Activated naive CD8-positive, alpha-beta T cell treated with anti-CD3 and anti-CD28 coated beads, Interleukin-2, amount 50 U/mL, for 24 hours (primary cell): Measurements from ENCODE around the gene PRPF6.
A peak's percentile ranks its signal among the peaks of the same experiment; 100 is the strongest.

ENCODE experiments used
- ATAC-seq: fragments of 150-1000 bp; cut with Tn5 transposase; one replicate; pipeline ENCODE4 v1.10.0; 2021
- DNase-seq: peaks from one replicate; pipeline ENCODE4 v3.0.0; 2021
- H3K27ac Mint-ChIP-seq: one replicate; pipeline ENCODE4 v1.8.0; 2021; ENCODE audit warnings: mild to moderate bottlenecking, mixed read lengths
- H3K27me3 Mint-ChIP-seq: one replicate; pipeline ENCODE4 v1.8.0; 2021; ENCODE audit warnings: mixed read lengths
- H3K36me3 Mint-ChIP-seq: one replicate; pipeline ENCODE4 v1.8.0; 2021; ENCODE audit warnings: low read depth, mixed read lengths
- H3K4me1 Mint-ChIP-seq: one replicate; pipeline ENCODE4 v1.8.0; 2021; ENCODE audit warnings: mixed read lengths
- H3K4me3 Mint-ChIP-seq: one replicate; pipeline ENCODE4 v1.8.0; 2021; ENCODE audit warnings: mild to moderate bottlenecking, moderate library complexity, mixed read lengths
- H3K9me3 Mint-ChIP-seq: one replicate; pipeline ENCODE4 v1.8.0; 2021; ENCODE audit warnings: mixed read lengths

Gene PRPF6

GRCh38 chr20:64023361-64024140, 42.6 kb downstream of the PRPF6 start:
- Mint-ChIP-seq H3K4me1 (peaks cover 5% of the 10 kb centered on the region), H3K4me3 (no peak overlapping the region), H3K36me3 (peaks cover 26% of the 10 kb centered on the region), H3K27me3 (no peaks in the 10 kb centered on the region), H3K9me3 (no peaks in the 10 kb centered on the region), H3K27ac (no peak overlapping the region)
- ATAC-seq, result no peak
- no peak for DNase-seq

GRCh38 chr20:64024141-64024990, 43.4 kb downstream of the PRPF6 start:
- ATAC-seq (no peak), DNase-seq (no peak)
- H3K4me1 Mint-ChIP-seq, result peaks cover 5% of the 10 kb centered on the region
- H3K27ac Mint-ChIP-seq, result no peak overlapping the region
- H3K36me3 Mint-ChIP-seq, result peaks cover 25% of the 10 kb centered on the region
- H3K27me3 Mint-ChIP-seq, result no peaks in the 10 kb centered on the region
- H3K4me3 Mint-ChIP-seq, result no peak overlapping the region
- H3K9me3 Mint-ChIP-seq, result no peaks in the 10 kb centered on the region

GRCh38 chr20:64025101-64025825, 44.3 kb downstream of the PRPF6 start:
- H3K27ac Mint-ChIP-seq, result no peak overlapping the region
- no peak for DNase-seq
- no peak for ATAC-seq
- no peak overlapping the region for H3K4me3 Mint-ChIP-seq
- no peaks in the 10 kb centered on the region for H3K4me1 Mint-ChIP-seq
- no peaks in the 10 kb centered on the region for H3K9me3 Mint-ChIP-seq
- peaks cover 22% of the 10 kb centered on the region for H3K36me3 Mint-ChIP-seq
- no peaks in the 10 kb centered on the region for H3K27me3 Mint-ChIP-seq

GRCh38 chr20:64025826-64026412, 45.0 kb downstream of the PRPF6 start:
- Mint-ChIP-seq H3K36me3 (peaks cover 22% of the 10 kb centered on the region), H3K4me3 (no peak overlapping the region), H3K4me1 (no peaks in the 10 kb centered on the region), H3K9me3 (no peaks in the 10 kb centered on the region), H3K27me3 (no peaks in the 10 kb centered on the region), H3K27ac (no peak overlapping the region)
- DNase-seq (no peak), ATAC-seq (no peak)

GRCh38 chr20:64027981-64028685, 47.2 kb downstream of the PRPF6 start:
- Mint-ChIP-seq H3K9me3 (no peaks in the 10 kb centered on the region), H3K27ac (no peak overlapping the region), H3K36me3 (peaks cover 24% of the 10 kb centered on the region), H3K27me3 (no peaks in the 10 kb centered on the region), H3K4me1 (peaks cover 5% of the 10 kb centered on the region), H3K4me3 (no peak overlapping the region)
- DNase-seq (no peak), ATAC-seq (no peak)

GRCh38 chr20:64029293-64030117, 48.6 kb downstream of the PRPF6 start:
- Mint-ChIP-seq H3K4me1 (peaks cover 18% of the 10 kb centered on the region), H3K36me3 (peaks cover 26% of the 10 kb centered on the region), H3K4me3 (no peak overlapping the region), H3K27me3 (no peaks in the 10 kb centered on the region), H3K9me3 (no peaks in the 10 kb centered on the region), H3K27ac (no peak overlapping the region)
- ATAC-seq, result no peak
- no peak for DNase-seq

GRCh38 chr20:64030371-64031134, 49.6 kb downstream of the PRPF6 start:
- no peak for ATAC-seq
- Mint-ChIP-seq H3K9me3 (no peaks in the 10 kb centered on the region), H3K27me3 (no peaks in the 10 kb centered on the region), H3K27ac (no peak overlapping the region), H3K36me3 (peaks cover 21% of the 10 kb centered on the region), H3K4me1 (peaks cover 28% of the 10 kb centered on the region), H3K4me3 (no peak overlapping the region)
- DNase-seq, result no peak

- ATAC-seq, result no peak
- Mint-ChIP-seq H3K4me3 (no peak overlapping the region), H3K27ac (no peak overlapping the region), H3K9me3 (no peaks in the 10 kb centered on the region), H3K4me1 (peaks cover 40% of the 10 kb centered on the region), H3K27me3 (no peaks in the 10 kb centered on the region), H3K36me3 (peaks cover 17% of the 10 kb centered on the region)
- no peak for DNase-seq
Measured at GRCh38 chr20:64031822-64032314, 50.9 kb downstream of the PRPF6 start.

- H3K4me3 Mint-ChIP-seq, result no peak overlapping the region
- no peak for DNase-seq
- H3K36me3 Mint-ChIP-seq, result peaks cover 16% of the 10 kb centered on the region
- no peak for ATAC-seq
- peaks cover 51% of the 10 kb centered on the region for H3K4me1 Mint-ChIP-seq
- peak overlapping the region; percentile 39 for H3K27ac Mint-ChIP-seq
- no peaks in the 10 kb centered on the region for H3K9me3 Mint-ChIP-seq
- peaks cover 2% of the 10 kb centered on the region for H3K27me3 Mint-ChIP-seq
Measured at GRCh38 chr20:64032706-64033624, 52.0 kb downstream of the PRPF6 start.

- DNase-seq (no peak), ATAC-seq (no peak)
- Mint-ChIP-seq H3K27ac (peak overlapping the region; percentile 93), H3K27me3 (peaks cover 2% of the 10 kb centered on the region), H3K9me3 (no peaks in the 10 kb centered on the region), H3K36me3 (peaks cover 12% of the 10 kb centered on the region), H3K4me1 (peaks cover 51% of the 10 kb centered on the region), H3K4me3 (no peak overlapping the region)
Measured at GRCh38 chr20:64033981-64034493, 53.1 kb downstream of the PRPF6 start.

GRCh38 chr20:64035066-64035932, 54.4 kb downstream of the PRPF6 start:
- H3K27me3 Mint-ChIP-seq, result peaks cover 2% of the 10 kb centered on the region
- H3K36me3 Mint-ChIP-seq, result peaks cover 7% of the 10 kb centered on the region
- H3K27ac Mint-ChIP-seq, result peak overlapping the region; percentile 93
- DNase-seq (peak; percentile 60), ATAC-seq (peak; percentile 65)
- no peaks in the 10 kb centered on the region for H3K9me3 Mint-ChIP-seq
- peaks cover 60% of the 10 kb centered on the region for H3K4me1 Mint-ChIP-seq
- peak overlapping the region; percentile 68 for H3K4me3 Mint-ChIP-seq
